Caco-2 (cell line): Measurements from ENCODE around the gene NCKAP5. TPM values are rescaled to one million over a fixed set of nuclear protein-coding genes. Genes with fewer than 3 reads are reported as not detected.

Experiments
- BruUV-seq: library from RNA; stranded (reverse); fragments of 400-500 nt; replicated peaks from 2 replicates; lab custom pipeline; 2021; lab: Mats Ljungman, UMichigan
- CTCF ChIA-PET: fragments of 300-600 bp; sonication (Branson Sonifier 250); formaldehyde crosslinking; loops from one replicate; lab custom pipeline; 2022; ENCODE audit warnings: antibody characterized with exemption; lab: Charles Lee
- POLR2A ChIA-PET: fragments of 300-600 bp; sonication (Branson Sonifier 250); formaldehyde crosslinking; loops from one replicate; lab custom pipeline; 2022; ENCODE audit warnings: antibody characterized with exemption; lab: Charles Lee
- DNase-seq, 2 experiments: peaks; one replicate each; pipeline versions ENCODE4 v3.0.0 to v3.0.0-alpha.2; 2020 to 2022
- H3K27me3 ChIP-seq: replicated peaks from 2 replicates; pipeline ENCODE4 v1.6.0; 2011; ENCODE audit warnings: low read length; ENCODE audit not compliant: control insufficient read depth, insufficient read depth
- H3K36me3 ChIP-seq: 2 replicates; pipeline ENCODE4 v1.5.1; 2011; ENCODE audit warnings: low read length; ENCODE audit not compliant: control insufficient read depth, insufficient read depth
- H3K4me1 ChIP-seq: fragments of 250-450 bp; sonication (Bioruptor Pico); 2 replicates; pipeline ENCODE4 v1.5.1; 2020; ENCODE audit warnings: mild to moderate bottlenecking
- H3K4me3 ChIP-seq: 2 replicates; pipeline ENCODE4 v1.5.1; 2011; ENCODE audit warnings: low read depth, mild to moderate bottlenecking, control low read depth, low read length
- H3K9me3 ChIP-seq: fragments of 250-450 bp; sonication (Bioruptor Pico); 2 replicates; pipeline ENCODE4 v1.5.1; 2020; ENCODE audit warnings: mild to moderate bottlenecking, moderate library complexity
- H3K27ac Mint-ChIP-seq: one replicate; pipeline ENCODE4 v1.8.0; 2022; ENCODE audit warnings: mixed read lengths; ENCODE audit not compliant: unreplicated experiment
- H3K27me3 Mint-ChIP-seq: one replicate; pipeline ENCODE4 v1.8.0; 2022; ENCODE audit warnings: mixed read lengths; ENCODE audit not compliant: insufficient read depth, unreplicated experiment
- H3K36me3 Mint-ChIP-seq: one replicate; pipeline ENCODE4 v1.8.0; 2022; ENCODE audit warnings: mild to moderate bottlenecking, mixed read lengths; ENCODE audit not compliant: insufficient read depth, unreplicated experiment
- H3K4me1 Mint-ChIP-seq: one replicate; pipeline ENCODE4 v1.8.0; 2022; ENCODE audit warnings: low read depth, mixed read lengths; ENCODE audit not compliant: unreplicated experiment
- H3K4me3 Mint-ChIP-seq: one replicate; pipeline ENCODE4 v1.8.0; 2022; ENCODE audit warnings: mild to moderate bottlenecking, moderate library complexity, mixed read lengths; ENCODE audit not compliant: unreplicated experiment
- H3K9me3 Mint-ChIP-seq: one replicate; pipeline ENCODE4 v1.8.0; 2022; ENCODE audit warnings: mixed read lengths; ENCODE audit not compliant: unreplicated experiment
- intact Hi-C: fragments of 100-400 bp; cut with micrococcal nuclease; formaldehyde crosslinking; loops from one replicate; pipeline ENCODE4 v1.10.0; 2022; ENCODE audit not compliant: unreplicated experiment
- total RNA-seq: library from RNA; stranded (reverse); gene quantifications from 2 replicates; pipeline ENCODE4 v1.2.3, GENCODE V29; 2022
- TF ChIP-seq, protein P1 (sequence below), 2 experiments: fragments of 200-600 bp in 1 of 2; IDR thresholded peaks; 1 replicate in 1 of 2; 2 replicates in 1 of 2; pipeline versions ENCODE4 v1.5.1 to v1.8.0; 2011 to 2022; ENCODE audit warnings: antibody characterized with exemption in 1 of 2, control low read depth in 1 of 2, inconsistent platforms in 1 of 2, low read depth in 1 of 2, low read length in 1 of 2, mild to moderate bottlenecking in 1 of 2, moderate library complexity in 1 of 2; ENCODE audit not compliant: insufficient read depth in 1 of 2, severe bottlenecking in 1 of 2, unreplicated experiment in 1 of 2

The NCKAP5 gene
- total RNA-seq, 1 experiment from 2014 or later = 3.8 TPM

DNA sequence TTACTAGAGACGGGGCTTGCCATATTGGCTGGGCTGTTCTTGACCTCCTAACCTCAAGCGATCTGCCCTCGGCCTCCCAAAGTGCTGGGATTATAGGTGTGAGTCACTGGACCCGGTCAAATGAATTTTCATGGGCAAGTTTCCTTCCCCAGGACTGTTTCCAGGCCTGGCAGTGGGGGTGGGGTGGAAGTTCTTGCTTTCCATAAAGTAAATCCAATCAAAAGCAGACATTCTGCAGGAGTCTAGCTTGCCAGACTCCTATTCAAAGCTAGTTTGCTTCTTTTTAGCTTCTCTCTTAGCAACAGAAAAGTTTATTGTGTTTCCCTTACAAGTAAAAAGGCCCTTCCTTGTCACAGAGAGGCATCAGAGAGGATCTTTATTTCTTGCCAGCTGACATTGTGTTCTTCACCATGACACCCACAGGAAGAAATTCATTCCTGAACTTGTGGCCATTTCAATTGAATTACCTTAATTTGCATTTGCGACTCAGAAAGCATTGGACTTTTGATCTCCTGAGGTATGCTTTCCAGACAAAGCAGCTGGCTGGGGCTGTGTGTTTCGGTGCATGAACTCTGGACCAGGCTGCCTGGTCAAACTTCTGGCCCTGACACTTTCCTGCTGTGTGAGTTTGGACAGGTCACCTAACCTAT, 936.1 kb downstream of the NCKAP5 start:
- H3K9me3 Mint-ChIP-seq = no peaks in the 10 kb centered on the region
- no peaks in the 10 kb centered on the region for H3K27me3 ChIP-seq
- ChIA-PET CTCF (interaction anchor here (1.0 kb wide), 1 partner anchor 540 kb away, joined by 3 read pairs; no protein-coding TSS in a partner anchor), POLR2A (no interaction called here)
- H3K4me3 ChIP-seq = no peak overlapping the region
- H3K4me3 Mint-ChIP-seq = no peak overlapping the region
- intact Hi-C loops = loop anchor here (1.0 to 2.0 kb wide), 2 partner anchors 10 to 43 kb away; no protein-coding TSS in a partner anchor
- TF ChIP-seq, protein P1, sequence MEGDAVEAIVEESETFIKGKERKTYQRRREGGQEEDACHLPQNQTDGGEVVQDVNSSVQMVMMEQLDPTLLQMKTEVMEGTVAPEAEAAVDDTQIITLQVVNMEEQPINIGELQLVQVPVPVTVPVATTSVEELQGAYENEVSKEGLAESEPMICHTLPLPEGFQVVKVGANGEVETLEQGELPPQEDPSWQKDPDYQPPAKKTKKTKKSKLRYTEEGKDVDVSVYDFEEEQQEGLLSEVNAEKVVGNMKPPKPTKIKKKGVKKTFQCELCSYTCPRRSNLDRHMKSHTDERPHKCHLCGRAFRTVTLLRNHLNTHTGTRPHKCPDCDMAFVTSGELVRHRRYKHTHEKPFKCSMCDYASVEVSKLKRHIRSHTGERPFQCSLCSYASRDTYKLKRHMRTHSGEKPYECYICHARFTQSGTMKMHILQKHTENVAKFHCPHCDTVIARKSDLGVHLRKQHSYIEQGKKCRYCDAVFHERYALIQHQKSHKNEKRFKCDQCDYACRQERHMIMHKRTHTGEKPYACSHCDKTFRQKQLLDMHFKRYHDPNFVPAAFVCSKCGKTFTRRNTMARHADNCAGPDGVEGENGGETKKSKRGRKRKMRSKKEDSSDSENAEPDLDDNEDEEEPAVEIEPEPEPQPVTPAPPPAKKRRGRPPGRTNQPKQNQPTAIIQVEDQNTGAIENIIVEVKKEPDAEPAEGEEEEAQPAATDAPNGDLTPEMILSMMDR (IDR thresholded peaks at IDR 0.05; ENCODE audit: insufficient read depth in 1 of 2, low read depth in 1 of 2, low read length in 1 of 2, severe bottlenecking in 1 of 2, unreplicated experiment in 1 of 2) = no peak
- peaks cover 25% of the 10 kb centered on the region for H3K4me1 ChIP-seq
- no peaks in the 10 kb centered on the region for H3K27me3 Mint-ChIP-seq
- BruUV-seq = no TSS peak
- H3K36me3 Mint-ChIP-seq = no peaks in the 10 kb centered on the region
- no peaks in the 10 kb centered on the region for H3K9me3 ChIP-seq
- peaks cover 20% of the 10 kb centered on the region for H3K4me1 Mint-ChIP-seq
- peak overlapping the region; percentile 48 for H3K27ac Mint-ChIP-seq
- H3K36me3 ChIP-seq = no peaks in the 10 kb centered on the region
- peak; percentile 61 to 72 for DNase-seq

DNA sequence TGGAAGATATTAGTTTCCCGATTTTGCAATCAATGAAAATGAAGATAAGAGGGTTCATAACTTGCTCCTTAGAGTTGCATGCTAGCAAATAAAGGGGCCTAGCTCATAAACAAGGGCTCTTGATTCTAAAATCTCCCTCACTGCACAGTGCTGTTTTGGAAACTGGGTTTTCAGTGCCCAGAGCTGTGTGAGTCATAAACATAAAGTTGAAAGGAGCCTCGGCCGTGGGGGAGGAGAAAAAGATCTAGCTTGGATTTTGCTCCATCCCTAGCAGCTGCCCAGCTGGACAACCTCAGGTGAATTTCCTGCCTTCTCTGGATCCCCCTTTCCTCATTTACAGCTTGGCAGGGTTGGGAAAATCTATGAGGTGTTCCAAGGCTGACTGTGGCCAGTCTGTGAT, 940.7 kb downstream of the NCKAP5 start:
- peaks cover 14% of the 10 kb centered on the region for H3K4me1 ChIP-seq
- H3K27ac Mint-ChIP-seq = no peak overlapping the region
- POLR2A ChIA-PET = no interaction called here
- no peak overlapping the region for H3K4me3 Mint-ChIP-seq
- no peaks in the 10 kb centered on the region for H3K27me3 ChIP-seq
- H3K9me3 ChIP-seq = no peaks in the 10 kb centered on the region
- H3K4me3 ChIP-seq = no peak overlapping the region
- H3K4me1 Mint-ChIP-seq = peaks cover 13% of the 10 kb centered on the region
- no peaks in the 10 kb centered on the region for H3K36me3 ChIP-seq
- H3K27me3 Mint-ChIP-seq = no peaks in the 10 kb centered on the region
- H3K9me3 Mint-ChIP-seq = peaks cover 7% of the 10 kb centered on the region
- DNase-seq = no peak
- no peaks in the 10 kb centered on the region for H3K36me3 Mint-ChIP-seq
- CTCF ChIA-PET = no interaction called here
- no TSS peak for BruUV-seq
- TF ChIP-seq, protein P1 (IDR thresholded peaks at IDR 0.05; ENCODE audit: insufficient read depth in 1 of 2, low read depth in 1 of 2, low read length in 1 of 2, severe bottlenecking in 1 of 2, unreplicated experiment in 1 of 2) = no peak
- intact Hi-C loops = no loop called here

- Histone ChIP-seq H3K9me3 (no peaks in the 10 kb centered on the region), H3K36me3 (no peaks in the 10 kb centered on the region), H3K4me1 (no peaks in the 10 kb centered on the region), H3K27me3 (no peaks in the 10 kb centered on the region), H3K4me3 (no peak overlapping the region)
- CTCF ChIA-PET = no interaction called here
- intact Hi-C loops = no loop called here
- Mint-ChIP-seq H3K4me3 (no peak overlapping the region), H3K9me3 (peaks cover 7% of the 10 kb centered on the region), H3K27ac (no peak overlapping the region), H3K36me3 (no peaks in the 10 kb centered on the region), H3K27me3 (no peaks in the 10 kb centered on the region), H3K4me1 (peaks cover 2% of the 10 kb centered on the region)
- no peak for DNase-seq
- BruUV-seq = no TSS peak
- TF ChIP-seq, protein P1 (IDR thresholded peaks at IDR 0.05; ENCODE audit: insufficient read depth in 1 of 2, low read depth in 1 of 2, low read length in 1 of 2, severe bottlenecking in 1 of 2, unreplicated experiment in 1 of 2) = no peak
- POLR2A ChIA-PET = no interaction called here
These were observed 945.0 kb downstream of the NCKAP5 start for GRCh38 chr2:132623096-132623839.
